MM.1S (cell line): Measurements from ENCODE around the gene TBL1XR1.

Source experiments
- DNase-seq: peaks from one replicate; pipeline ENCODE4 v3.0.0-alpha.2; 2015
- H2AFZ ChIP-seq: fragments of 300-600 bp; sonication (generic); 2 replicates; pipeline ENCODE4 v1.6.0; 2016; ENCODE audit warnings: antibody characterized with exemption, low read length
- H3F3A ChIP-seq: fragments of 300-600 bp; sonication (generic); 2 replicates; pipeline ENCODE4 v1.6.1; 2016; ENCODE audit warnings: mild to moderate bottlenecking, antibody characterized with exemption, low read length, moderate library complexity, mixed read lengths; ENCODE audit not compliant: insufficient read depth
- H3K27ac ChIP-seq: fragments of 300-600 bp; sonication (generic); 2 replicates; pipeline ENCODE4 v1.5.1; 2016; ENCODE audit warnings: mild to moderate bottlenecking, low read length
- H3K27me3 ChIP-seq: fragments of 300-600 bp; sonication (generic); replicated peaks from 2 replicates; pipeline ENCODE4 v1.6.0; 2016; ENCODE audit warnings: low read length; ENCODE audit not compliant: insufficient read depth
- H3K36me3 ChIP-seq: fragments of 300-600 bp; sonication (generic); replicated peaks from 2 replicates; pipeline ENCODE4 v1.6.1; 2016; ENCODE audit warnings: mild to moderate bottlenecking, low read length, mixed read lengths; ENCODE audit not compliant: insufficient read depth
- H3K4me1 ChIP-seq: fragments of 300-600 bp; sonication (generic); 2 replicates; pipeline ENCODE4 v1.6.1; 2016; ENCODE audit warnings: low read length, mixed read lengths
- H3K4me2 ChIP-seq: fragments of 300-600 bp; sonication (generic); 2 replicates; pipeline ENCODE4 v1.6.0; 2016; ENCODE audit warnings: low read depth, low read length
- H3K4me3 ChIP-seq: fragments of 300-600 bp; sonication (generic); 2 replicates; pipeline ENCODE4 v1.5.1; 2016; ENCODE audit warnings: low read length, mixed read lengths
- H3K79me2 ChIP-seq: fragments of 300-600 bp; sonication (generic); 2 replicates; pipeline ENCODE4 v1.6.1; 2016; ENCODE audit warnings: mixed run types, low read length, mixed read lengths
- H3K9ac ChIP-seq: fragments of 300-600 bp; sonication (generic); 2 replicates; pipeline ENCODE4 v1.6.1; 2016; ENCODE audit warnings: low read length, mixed read lengths
- H3K9me2 ChIP-seq: fragments of 300-600 bp; sonication (generic); replicated peaks from 2 replicates; pipeline ENCODE4 v1.6.1; 2016; ENCODE audit warnings: mild to moderate bottlenecking, low read length, mixed read lengths; ENCODE audit not compliant: insufficient read depth
- H3K9me3 ChIP-seq: fragments of 300-600 bp; sonication (generic); replicated peaks from 2 replicates; pipeline ENCODE4 v1.6.1; 2016; ENCODE audit warnings: mild to moderate bottlenecking, low read length, mixed read lengths; ENCODE audit not compliant: insufficient read depth
- H4K20me1 ChIP-seq: fragments of 300-600 bp; sonication (generic); 2 replicates; pipeline ENCODE4 v1.6.1; 2016; ENCODE audit warnings: mild to moderate bottlenecking, low read length, moderate library complexity, mixed read lengths; ENCODE audit not compliant: insufficient read depth
- CTCF ChIP-seq: fragments of 300-600 bp; sonication (generic); IDR thresholded peaks from 2 replicates; pipeline ENCODE4 v1.5.1; 2016; ENCODE audit warnings: antibody characterized with exemption, low read length, mixed read lengths
- EZH2 ChIP-seq: fragments of 300-600 bp; sonication (generic); optimal IDR thresholded peaks from 2 replicates; pipeline ENCODE3; 2017; ENCODE audit warnings: low read depth, mild to moderate bottlenecking, antibody characterized with exemption, low read length, mixed read lengths
- EZH2phosphoT487 ChIP-seq: fragments of 300-600 bp; sonication (generic); IDR thresholded peaks from 2 replicates; pipeline ENCODE4 v1.6.1; 2018; ENCODE audit warnings: antibody characterized with exemption, low read length

TBL1XR1 gene

GRCh38 chr3:177209509-177209908 is 12.2 kb upstream of the TBL1XR1 start:
- H3K9me3 ChIP-seq, result no peaks in the 10 kb centered on the region
- DNase-seq, result no peak
- H3K9me2 ChIP-seq, result no peaks in the 10 kb centered on the region
- H3K36me3 ChIP-seq, result no peaks in the 10 kb centered on the region
- no peaks in the 10 kb centered on the region for H4K20me1 ChIP-seq
- no peak overlapping the region for H3K9ac ChIP-seq
- H3K4me3 ChIP-seq, result no peak overlapping the region
- H3K79me2 ChIP-seq, result no peaks in the 10 kb centered on the region
- no peak overlapping the region for H3K27ac ChIP-seq
- TF ChIP-seq EZH2 (no peak), EZH2phosphoT487 (no peak)
- no peaks in the 10 kb centered on the region for H3K27me3 ChIP-seq
- no peaks in the 10 kb centered on the region for H3F3A ChIP-seq
- H3K4me1 ChIP-seq, result no peaks in the 10 kb centered on the region
- H2AFZ ChIP-seq, result no peak overlapping the region
- H3K4me2 ChIP-seq, result no peak overlapping the region

- no peaks in the 10 kb centered on the region for H3K9me2 ChIP-seq
- no peak overlapping the region for H2AFZ ChIP-seq
- no peaks in the 10 kb centered on the region for H3K9me3 ChIP-seq
- no peak overlapping the region for H3K4me3 ChIP-seq
- no peaks in the 10 kb centered on the region for H3K36me3 ChIP-seq
- H3K27ac ChIP-seq, result no peak overlapping the region
- H3K27me3 ChIP-seq, result no peaks in the 10 kb centered on the region
- H3K9ac ChIP-seq, result no peak overlapping the region
- no peaks in the 10 kb centered on the region for H4K20me1 ChIP-seq
- DNase-seq, result no peak
- no peaks in the 10 kb centered on the region for H3F3A ChIP-seq
- TF ChIP-seq CTCF, result no peak
- TF ChIP-seq EZH2phosphoT487, result no peak
- TF ChIP-seq EZH2, result no peak
- H3K4me2 ChIP-seq, result no peak overlapping the region
- no peaks in the 10 kb centered on the region for H3K79me2 ChIP-seq
- H3K4me1 ChIP-seq, result no peaks in the 10 kb centered on the region
These were observed 11.5 kb upstream of the TBL1XR1 start for GRCh38 chr3:177208781-177209180.

GRCh38 chr3:177208223-177208622 is 10.9 kb upstream of the TBL1XR1 start:
- H2AFZ ChIP-seq, result no peak overlapping the region
- H3K79me2 ChIP-seq, result no peaks in the 10 kb centered on the region
- H4K20me1 ChIP-seq, result no peaks in the 10 kb centered on the region
- H3K9ac ChIP-seq, result no peak overlapping the region
- TF ChIP-seq EZH2, result no peak
- TF ChIP-seq EZH2phosphoT487, result no peak
- TF ChIP-seq CTCF, result no peak
- no peaks in the 10 kb centered on the region for H3K4me1 ChIP-seq
- no peaks in the 10 kb centered on the region for H3F3A ChIP-seq
- H3K9me2 ChIP-seq, result no peaks in the 10 kb centered on the region
- DNase-seq, result no peak
- no peak overlapping the region for H3K4me2 ChIP-seq
- no peaks in the 10 kb centered on the region for H3K9me3 ChIP-seq
- no peak overlapping the region for H3K27ac ChIP-seq
- H3K36me3 ChIP-seq, result no peaks in the 10 kb centered on the region
- H3K27me3 ChIP-seq, result no peaks in the 10 kb centered on the region
- no peak overlapping the region for H3K4me3 ChIP-seq

- Histone ChIP-seq H3K79me2 (no peaks in the 10 kb centered on the region; the same call in 1 of the 2 replicates), H3K4me3 (no peak overlapping the region), H3K4me2 (no peak overlapping the region), H3K27ac (no peak overlapping the region), H3F3A (peaks cover 9% of the 10 kb centered on the region), H4K20me1 (no peaks in the 10 kb centered on the region), H2AFZ (no peak overlapping the region), H3K4me1 (peaks cover 10% of the 10 kb centered on the region), H3K9me3 (no peaks in the 10 kb centered on the region), H3K9ac (no peak overlapping the region), H3K9me2 (no peaks in the 10 kb centered on the region), H3K27me3 (no peaks in the 10 kb centered on the region), H3K36me3 (no peaks in the 10 kb centered on the region)
- no peak for DNase-seq
- no peak for TF ChIP-seq EZH2phosphoT487
- TF ChIP-seq CTCF, result no peak
- no peak for TF ChIP-seq EZH2
These were observed 9.7 kb upstream of the TBL1XR1 start for GRCh38 chr3:177206936-177207335.
